NCI-H1105 treated with DMSO at 0.1 percent for 48 hours (cell line): ENCODE data around the gene RBM19.

Source experiments
- DNase-seq: peaks from one replicate; lab custom pipeline; 2025; lab: John Stamatoyannopoulos, UW

The RBM19 gene

DNA sequence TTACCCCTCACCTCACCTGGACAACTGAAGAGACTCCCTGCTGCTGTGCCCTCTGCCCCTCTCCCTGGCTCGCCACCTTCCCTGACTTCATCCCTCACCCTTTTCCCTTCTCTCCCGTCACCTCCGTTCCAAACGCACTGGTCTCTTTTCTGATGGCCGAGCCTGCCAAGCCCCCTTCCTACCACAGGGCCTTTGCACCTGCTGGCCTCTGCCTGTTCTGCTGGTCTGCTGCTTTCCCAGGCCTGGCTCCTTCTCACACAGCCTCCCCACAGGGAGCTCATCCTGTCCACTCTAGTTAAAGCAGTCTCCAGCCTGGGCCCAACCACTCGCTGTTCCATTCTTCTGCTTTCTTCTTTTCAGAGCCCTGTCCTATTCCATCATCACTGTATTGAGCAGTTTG, 34.6 kb downstream of the RBM19 start:
- DNase-seq = no peak

DNA sequence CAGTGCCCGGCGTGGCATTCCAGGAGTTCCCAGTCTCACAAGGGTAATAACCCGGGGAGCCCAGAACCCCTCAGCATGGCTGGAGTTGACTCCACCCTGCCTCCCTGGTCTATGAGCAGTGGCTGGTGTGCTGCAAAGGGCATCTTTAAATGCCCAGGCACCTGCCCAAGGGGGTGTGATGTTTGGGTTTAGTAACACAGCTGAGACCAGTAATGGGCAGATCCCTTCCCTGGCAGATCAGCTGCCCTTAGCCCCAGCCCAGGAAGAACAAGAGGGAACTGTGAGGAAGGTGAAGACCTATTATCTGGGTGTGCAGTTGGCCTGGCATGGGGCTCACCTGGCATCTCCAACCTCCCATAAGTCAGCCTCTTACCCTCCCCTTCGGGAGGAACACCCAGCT, 35.9 kb downstream of the RBM19 start:
- no peak for DNase-seq

DNA sequence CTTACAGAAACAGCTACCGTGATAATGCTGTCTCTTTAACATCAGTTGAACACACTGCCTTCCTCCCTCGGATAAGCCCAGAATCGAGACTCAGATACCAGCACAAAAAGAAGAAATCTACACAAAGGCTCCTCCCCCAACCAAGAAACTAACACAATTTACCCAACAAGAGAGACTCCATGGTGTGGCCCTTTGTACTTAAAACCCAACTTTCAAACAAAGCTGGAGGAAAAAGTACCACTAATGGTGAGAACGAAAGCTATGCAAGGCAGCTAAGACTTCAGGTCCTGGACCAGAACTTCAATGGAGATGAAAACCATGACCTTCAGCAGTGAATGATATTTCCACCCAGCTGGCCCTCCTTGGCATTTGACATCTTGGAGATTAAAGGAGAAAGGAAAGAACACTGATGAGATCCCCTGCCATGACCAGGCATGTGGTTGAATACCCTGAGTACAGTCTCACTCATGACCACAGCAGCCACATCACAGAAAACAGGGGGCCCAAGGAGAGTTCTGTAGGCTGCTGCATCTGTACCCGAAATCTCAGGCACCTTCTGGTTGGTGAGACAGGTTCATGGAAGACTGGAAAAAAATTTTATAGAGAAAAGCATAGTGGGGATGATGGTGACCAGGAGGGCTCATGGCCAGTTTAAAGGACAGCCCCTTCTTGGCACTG, 36.7 kb downstream of the RBM19 start:
- no peak for DNase-seq

DNA sequence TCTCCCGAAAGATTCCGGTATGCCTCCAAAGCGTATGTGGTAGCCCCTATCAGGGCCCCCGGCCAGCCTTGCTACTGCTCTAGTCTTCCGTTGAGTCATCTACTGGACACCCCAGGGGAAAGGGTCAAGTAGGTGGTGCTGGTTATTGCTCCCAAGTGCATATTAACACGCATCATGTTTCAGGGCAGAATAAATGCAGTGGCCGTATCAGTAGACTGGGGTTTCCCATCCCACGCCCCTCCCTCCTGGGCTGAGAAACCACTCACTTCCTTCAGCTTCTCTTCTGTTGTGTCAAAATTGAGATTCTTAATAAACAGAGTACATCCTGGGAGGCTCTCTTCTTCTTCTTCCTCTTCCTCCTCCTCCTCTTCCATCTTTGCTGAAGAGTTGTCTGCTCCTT, 39.3 kb downstream of the RBM19 start:
- DNase-seq = no peak

DNA sequence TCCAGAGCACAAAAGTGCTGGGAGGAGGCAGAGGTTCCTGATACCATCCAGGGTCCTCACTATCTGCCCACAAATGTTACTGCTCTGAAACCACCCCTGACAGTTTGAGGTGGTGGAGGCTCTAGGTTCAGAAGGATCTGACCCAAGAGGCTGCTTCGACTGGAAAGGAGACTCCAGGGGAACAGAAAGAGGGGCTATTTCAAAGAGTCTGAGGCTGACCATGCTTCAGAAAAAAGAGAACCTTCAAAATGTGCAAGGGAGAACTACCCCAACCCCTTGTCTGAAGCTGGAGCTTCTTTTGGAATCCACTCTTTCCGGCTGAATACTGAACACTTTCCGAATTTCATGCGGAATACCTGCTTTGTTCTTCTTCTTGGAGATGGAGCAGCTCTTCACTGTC, 41.8 kb downstream of the RBM19 start:
- no peak for DNase-seq

DNA sequence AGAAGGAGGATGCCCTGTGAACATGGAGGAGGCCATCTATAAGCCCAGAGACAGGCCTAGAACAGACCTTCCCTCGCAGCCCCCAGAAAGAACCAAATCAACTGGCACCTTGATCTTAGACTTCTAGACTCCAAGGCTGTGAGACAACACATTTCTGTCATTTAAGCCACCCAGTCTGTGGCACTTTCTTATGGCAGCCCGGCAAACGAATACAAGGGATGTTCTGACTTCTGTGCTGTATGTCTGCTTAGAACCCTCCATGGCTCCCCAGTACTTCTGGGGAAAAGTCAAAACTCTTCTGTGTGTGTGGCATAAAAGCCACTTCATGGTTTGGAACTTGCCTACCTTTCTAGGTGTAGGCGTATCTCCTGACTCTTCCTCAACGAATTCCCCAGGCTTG, 42.9 kb downstream of the RBM19 start:
- no peak for DNase-seq

DNA sequence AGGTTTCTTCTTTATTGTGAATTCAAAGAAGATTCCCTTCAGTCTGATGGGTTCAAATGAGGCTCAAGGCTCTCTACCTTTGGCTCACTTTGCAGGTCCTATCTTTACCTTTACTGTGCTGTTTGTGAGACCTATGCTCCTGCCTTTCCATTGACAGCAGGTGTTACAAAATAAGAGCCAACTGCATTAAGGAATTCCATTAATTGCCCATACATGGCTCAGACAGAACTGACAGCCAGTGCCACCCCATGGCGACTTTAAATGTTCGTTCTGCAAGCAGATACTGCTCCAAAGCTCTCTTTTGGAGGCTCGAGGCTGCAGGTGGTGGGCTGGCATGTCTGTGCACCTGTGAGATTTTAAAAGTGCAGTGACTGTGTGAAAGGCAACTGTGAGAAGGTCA, 44.7 kb downstream of the RBM19 start:
- DNase-seq = no peak

DNA sequence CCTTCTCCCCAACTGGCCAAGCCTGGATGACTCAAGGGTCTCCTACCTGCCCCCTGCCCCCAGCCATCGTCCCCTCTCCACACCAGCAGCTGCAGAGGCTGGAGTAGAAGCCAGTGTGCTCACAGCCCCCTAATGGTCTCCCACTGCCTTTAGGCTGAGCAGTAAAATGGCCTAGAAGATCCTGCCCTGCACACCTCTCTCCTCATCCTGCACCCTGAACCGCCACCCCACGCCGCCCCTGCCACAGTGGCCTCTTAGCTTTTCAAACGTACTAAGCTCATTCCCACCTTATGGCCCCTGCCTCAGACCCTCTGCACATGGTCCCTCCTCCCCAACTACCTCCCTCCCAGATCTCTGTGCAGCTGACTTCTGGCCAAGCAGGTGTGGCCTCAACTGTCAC, 46.3 kb downstream of the RBM19 start:
- DNase-seq = no peak

DNA sequence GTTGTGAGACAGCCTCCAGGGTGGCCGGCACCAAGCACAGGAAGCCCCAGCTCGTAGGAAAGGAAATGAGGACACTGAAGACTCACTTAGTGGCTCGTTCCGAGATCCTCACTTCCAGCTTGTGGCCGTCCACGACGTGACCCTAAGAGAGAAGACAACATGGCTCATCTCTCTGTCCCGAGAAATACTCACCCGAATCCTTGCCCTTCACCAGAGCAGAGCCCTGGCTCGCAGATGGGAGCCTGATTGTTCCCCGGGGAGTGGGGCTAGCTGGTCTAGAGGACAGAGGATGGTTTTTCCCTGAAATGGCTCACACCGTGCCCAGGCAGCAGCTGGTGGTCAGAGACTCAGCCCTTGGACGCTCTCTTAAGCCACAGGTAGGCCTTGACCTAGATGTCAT, 47.8 kb downstream of the RBM19 start:
- no peak for DNase-seq

DNA sequence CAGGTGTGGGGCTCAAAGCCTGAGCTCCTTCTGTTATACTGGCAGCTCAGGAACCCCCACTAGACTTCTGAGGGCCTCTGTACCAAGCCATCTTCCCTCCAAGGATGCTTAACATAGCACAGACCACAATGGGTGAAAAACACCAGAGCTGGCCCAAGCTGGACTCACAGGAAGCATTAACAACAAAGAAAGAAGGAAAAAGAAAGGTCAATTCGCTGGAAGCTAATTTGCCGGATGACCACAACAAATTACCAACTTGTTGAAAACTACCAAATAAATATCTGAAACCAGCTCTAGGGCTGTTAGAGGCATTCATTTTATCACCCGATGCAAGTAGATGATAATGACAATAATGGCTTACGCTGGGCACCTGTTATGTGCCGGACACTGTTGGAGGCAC, 48.7 kb downstream of the RBM19 start:
- no peak for DNase-seq

DNA sequence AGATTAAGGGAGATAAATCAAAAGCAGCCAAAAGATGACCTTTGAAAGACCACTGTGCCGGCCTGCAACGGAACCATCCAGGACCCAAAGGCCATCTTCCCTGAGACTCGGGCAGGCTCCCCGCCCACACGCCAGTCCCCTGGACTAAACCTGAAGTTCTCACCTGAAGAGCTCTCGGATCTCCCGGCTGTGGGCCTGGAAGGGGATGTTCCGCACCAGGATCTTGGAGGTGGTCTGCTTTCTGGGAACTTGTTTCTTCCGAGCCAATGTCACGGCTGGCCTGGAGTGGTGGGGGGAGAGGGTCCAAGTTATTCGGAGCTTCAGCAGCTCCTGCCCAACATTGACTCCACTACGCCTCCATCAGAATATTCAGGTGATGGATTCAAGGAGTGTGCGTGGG, 51.3 kb downstream of the RBM19 start:
- DNase-seq = no peak

DNA sequence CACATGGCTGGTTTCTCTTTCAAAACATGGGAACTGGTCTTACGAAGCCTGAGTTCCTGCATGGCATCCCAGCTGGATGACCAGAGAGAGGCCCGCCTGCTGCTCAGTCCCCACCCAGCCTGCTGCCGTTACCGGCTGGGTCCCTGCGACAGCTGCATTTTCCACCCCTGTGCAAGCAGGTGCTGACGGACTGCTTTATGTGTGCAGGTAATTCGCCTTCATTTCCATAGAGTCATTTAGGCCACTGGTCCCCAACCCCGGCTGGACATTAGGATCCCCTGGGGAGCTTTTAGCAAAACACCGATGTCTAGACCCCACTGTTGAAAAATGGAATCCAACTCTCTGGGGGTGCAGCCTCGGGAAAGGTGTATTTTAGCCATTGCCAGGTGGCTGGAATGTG, 51.9 kb downstream of the RBM19 start:
- no peak for DNase-seq

DNA sequence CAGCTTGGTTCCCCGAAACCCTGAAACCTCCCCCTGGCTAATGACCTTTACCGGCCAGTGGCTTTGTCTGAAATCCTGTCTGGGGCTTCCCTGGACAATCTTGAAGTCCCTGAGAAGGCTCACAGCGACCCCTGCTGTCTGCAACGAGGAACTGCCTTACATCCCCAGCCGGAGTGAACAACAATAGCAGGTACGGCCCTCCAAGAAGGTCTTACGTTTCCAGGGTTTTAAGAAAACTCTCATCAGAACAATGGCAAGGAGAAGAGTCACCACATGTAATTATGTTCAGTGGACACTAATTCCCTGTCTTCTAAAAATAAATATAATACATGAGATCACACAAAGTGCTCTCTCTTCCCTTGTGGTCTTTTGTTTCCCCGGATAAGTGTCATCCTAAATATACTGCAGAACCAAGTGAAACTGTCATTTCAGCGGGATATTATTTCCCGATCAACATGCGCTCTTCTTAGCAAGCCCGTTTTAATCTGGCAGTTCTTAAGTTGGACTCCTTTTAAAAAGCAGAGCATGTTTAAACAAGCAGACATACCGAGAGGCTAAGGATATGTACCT, 53.3 kb downstream of the RBM19 start:
- peak; percentile 67 for DNase-seq

DNA sequence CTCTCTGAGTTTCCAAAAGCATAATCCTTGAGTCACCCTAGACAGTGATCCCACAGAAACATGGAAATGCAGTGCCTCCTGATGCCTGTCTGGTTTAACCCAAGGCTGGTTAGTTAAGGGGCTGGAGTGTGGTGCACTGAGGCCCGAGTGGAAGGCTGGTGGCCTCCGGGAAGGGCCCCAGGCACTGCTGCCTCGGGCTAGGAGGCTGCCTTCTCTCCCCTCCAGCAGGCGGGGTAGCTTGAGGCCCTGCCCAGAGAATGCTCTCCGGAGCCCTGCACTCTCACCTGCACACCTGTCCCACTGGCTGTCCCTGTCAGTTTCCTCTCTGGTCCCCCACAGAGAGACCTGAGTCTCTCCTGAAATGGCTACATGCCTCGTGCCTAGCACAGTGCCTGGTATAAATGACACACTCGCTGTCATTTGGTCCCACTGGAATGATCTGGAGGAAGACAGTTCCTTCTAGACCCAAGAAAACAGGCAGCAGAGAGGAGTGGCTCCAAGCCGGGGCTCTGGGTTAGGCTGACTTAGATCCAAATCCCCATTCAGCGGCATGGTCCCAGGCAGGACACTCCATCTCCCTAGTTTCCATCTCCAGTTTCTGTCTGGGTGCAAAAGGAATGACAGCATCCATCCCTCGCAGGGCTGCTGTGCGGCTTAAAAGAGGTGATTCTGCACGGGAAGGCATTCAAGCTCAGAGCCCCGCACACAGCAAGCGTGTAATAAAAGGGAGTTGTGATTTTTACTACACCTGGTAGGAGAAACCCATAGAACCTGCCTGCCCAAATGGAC, 54.0 kb downstream of the RBM19 start:
- DNase-seq = no peak

DNA sequence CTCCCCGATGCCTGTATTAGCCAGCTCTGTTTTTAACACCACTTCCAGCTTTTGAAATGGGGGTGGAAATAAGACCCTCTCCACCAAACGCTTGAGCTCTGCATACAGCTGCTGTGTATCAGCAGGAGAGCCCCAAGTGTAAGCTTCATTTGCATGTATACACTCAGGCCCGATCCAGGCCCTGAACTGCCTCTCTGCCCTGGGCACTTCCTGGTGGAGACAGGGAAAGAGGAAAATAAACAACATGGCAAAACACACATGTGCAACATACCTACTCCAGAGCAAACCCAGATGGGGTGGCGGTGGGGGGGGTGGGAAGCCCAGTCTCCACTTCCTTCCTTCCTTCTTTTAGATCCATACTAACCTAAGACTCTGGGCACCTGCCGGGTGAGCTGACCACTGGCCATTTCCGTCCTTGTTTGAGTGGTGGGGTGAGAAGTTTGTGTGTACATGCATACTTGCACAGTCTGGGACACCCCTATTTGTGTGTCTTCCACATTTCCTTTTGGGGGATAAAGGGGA, 55.3 kb downstream of the RBM19 start:
- DNase-seq = no peak

DNA sequence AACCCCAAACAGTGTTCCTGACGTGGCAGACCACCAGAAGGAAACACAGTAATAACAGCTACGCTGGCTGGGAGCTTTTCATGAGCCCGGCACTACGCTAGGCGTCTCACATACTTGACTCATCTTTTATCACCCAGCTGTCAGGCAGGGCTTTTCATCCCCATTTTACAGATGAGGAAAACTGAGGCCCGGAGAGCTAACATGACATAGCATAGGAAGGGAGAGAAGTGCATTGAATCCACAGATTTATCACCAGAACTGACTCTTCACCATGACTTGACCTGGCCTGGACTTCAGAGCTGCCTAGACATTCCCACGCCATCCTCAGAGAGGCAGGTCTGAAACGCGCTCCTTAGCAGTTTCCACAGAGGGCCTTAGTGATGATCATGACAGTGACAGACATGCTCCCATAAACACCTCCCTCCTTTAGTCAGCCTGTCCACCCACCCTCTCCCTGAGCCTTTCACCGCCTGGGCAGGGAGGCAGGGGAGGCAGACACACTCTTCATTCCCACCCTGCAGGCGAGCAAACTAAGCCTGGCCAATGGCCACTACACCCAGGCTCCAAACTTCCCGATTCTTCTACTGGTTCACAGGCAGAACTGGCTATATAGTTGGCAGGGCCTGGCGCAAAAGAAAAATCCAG, 56.2 kb downstream of the RBM19 start:
- DNase-seq = no peak

DNA sequence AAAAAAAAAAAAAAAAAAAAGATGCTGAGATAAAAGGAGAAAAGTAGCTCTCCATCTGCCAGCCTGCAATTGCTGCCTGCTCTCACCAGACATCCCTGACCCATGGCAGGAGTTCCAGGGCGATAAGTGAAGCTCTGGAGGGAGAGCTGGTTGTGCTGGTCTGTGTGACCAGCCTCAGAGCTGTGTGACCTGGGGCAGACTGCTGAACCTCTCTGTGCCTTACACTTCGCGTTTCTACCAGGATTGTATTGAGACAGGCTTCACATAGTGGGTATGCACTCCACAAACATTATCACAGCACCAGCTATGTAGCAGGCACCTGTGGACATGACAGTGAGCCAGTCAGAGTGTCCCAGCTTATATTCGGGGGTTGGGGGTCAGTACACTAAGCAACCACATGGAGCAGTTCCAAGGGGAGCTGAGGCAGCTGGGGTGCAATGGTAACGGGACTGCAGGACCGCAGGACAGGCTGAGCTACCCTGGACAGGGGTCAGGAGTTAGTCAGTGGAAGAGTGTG, 57.5 kb downstream of the RBM19 start:
- no peak for DNase-seq

DNA sequence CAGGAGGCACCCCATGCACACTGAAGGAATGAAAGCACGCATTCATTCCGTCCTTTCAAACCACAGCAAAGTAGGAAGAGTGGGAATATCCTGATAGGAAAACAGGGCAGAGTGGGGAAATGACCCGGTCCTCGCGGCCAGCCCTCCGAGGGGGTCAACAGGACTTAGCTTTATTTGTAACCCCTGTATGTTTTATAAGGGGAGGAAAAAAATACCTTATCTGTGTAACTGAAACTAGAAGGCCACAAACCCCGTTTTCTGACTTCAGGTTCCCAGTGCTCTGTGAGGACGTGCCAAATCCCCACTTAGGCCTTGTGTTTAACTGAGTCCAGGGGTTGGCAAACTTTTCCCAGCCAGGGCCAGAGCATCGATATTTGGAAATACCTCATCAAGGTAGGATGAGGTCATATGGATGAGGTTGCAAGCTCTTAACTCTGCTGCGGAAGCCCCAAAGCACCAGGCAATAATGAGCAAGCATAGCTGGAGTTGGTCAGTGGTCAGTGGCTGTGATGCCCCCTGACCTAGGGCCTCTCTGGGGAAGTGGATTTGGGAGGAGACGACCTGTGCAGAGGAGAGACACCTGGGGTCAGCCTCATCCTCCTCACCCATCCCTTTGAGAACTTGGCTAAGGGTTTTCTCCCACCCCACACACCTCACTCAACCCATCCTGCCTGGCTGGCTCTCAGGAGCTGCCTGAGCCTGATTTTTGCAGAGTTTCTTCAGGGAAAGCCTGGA, 58.5 kb downstream of the RBM19 start:
- no peak for DNase-seq

DNA sequence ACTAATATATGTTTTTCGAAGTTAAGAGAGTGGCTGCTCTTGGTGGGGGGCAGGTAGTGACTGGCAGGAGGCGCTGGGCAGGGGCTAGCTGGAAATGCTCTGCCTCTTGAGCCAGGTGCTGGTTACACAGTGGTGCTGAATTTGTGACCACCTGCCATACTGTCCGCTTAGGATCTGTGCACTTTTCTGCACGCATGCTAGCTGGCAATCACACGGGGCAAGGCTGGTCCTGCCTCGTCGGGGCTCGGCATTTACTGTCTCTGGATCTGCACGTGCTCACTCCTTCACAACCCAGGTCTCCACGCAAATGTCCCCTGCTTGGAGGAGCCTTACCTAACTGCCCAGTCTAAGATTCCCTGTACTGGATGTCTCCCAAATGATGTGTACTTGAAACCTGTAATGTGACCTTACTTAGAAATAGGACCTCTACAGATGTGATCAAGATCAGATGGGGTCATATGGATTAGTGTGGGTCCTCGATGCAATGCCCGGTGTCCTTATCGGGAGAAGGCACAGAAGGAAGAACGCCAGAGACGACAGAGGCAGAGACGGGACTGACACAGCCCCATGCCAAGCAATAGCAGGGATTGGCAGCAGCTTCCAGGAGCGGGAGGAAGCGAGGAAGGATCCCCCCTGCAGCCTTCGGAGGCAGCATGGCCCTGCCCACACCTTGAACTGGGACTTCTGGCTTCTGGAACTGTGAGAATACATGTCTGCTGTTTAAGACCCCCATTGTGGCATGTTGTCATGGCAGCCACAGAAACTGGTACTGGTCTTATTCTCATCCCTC, 59.5 kb downstream of the RBM19 start:
- no peak for DNase-seq

DNA sequence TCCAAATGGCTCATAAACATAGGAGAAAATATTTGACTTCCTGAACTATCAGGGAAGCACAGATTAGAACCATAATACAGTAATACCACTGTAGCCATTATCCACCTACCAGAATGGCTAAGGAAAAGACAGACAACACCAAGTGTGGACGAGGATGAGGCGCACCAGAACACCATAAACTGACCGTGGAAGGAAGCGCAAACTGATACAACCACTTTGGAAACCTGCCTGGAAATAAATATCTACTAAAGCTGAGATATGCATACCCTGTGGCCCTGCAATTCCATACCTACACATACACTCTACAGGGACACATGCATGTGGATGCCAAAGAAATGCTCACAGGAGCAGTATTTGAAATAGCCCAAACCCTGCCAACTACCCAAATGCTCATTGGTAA, 60.3 kb downstream of the RBM19 start:
- DNase-seq = no peak

DNA sequence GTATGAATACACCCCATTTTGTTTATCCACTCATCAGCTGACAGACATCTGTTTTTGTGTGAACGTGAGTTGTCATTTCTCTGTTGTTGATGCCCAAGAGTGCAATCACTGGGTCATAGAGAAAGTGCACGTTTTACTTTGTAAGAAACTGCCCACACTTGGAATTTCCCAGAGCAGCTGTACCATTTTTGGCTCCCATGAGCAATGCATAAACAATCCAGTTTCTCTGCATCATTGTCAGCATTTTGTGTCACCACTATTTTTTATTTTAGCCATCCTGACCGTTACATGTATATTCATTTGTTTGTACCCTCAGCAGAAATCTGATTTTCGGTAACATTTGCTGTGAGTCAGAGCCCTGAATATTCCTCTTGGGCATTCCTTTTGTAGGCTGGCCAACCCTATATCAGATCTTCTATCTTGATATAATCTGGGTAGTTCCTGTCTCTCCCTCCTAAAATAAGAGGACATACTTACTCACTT, 62.7 kb downstream of the RBM19 start:
- no peak for DNase-seq
